Measurements from ENCODE around the gene GSTA3.

DNA sequence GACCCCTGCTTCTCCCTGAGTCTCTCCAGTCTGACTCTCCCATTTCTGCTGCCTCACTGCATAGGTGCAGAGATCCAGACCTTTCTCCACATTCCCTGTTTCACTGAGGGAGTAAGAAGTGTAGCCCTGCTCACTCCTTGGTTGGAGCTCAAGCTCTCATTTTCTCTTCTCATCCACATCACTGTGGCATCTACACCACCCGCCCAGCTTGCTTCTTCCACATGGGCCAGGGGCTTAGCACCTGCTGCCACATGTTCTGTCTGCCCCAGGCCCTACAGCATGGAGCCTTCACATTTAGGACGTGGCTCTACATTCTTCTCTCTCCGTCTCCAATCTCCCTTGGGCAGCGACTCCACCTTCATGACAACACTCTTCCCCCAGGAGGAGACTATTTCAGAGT, 60.4 kb downstream of the GSTA3 start:
- TF ChIP-seq CTCF (IDR thresholded peaks at IDR 0.05; ENCODE audit: extremely low read depth in 1 of 2, insufficient read depth in 1 of 2, low read depth in 1 of 2, low read length in 2 of 2): no peak
- TF ChIP-seq EZH2 (IDR thresholded peaks at IDR 0.05; ENCODE audit: borderline replicate concordance, low read depth, low read length, severe bottlenecking): no peak
- no peak for TF ChIP-seq POLR2A (IDR thresholded peaks at IDR 0.05; ENCODE audit: low read depth, low read length)
